HG03039 (cell line): ENCODE results near the gene SRGAP1.
"Not testable (repeated sequence)": the region's sequence is repeated elsewhere in the genome, so short reads cannot be mapped to it uniquely, and the experiment has no call there.

Source experiments
- ATAC-seq: cut with Tn5 transposase; IDR thresholded peaks from one replicate; pipeline ENCODE4 v1.9.1; 2021; ENCODE audit warnings: mild to moderate bottlenecking, moderate library complexity; ENCODE audit not compliant: unreplicated experiment

SRGAP1 gene

GRCh38 chr12:63995512-63995911 lies 151.0 kb downstream of the SRGAP1 start:
- no peak for ATAC-seq

DNA sequence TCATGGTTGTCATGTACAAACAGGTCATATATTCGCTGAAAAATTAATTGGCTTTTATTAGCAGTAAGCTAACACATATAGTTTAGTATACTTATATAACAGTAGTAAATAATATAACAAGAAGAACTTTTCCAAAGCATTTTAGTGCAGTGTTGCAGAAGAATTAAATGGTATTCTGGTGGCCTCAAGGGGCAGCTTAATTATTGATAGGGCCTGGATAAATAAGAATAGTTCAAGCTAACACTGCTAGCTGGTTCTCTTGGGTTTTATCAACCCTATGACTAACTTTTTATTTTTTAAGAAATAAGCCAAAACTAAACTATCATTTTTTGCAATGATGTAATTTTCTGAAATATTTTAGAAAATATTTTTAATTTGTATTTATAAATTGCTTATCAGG lies 152.1 kb downstream of the SRGAP1 start:
- ATAC-seq = no peak

DNA sequence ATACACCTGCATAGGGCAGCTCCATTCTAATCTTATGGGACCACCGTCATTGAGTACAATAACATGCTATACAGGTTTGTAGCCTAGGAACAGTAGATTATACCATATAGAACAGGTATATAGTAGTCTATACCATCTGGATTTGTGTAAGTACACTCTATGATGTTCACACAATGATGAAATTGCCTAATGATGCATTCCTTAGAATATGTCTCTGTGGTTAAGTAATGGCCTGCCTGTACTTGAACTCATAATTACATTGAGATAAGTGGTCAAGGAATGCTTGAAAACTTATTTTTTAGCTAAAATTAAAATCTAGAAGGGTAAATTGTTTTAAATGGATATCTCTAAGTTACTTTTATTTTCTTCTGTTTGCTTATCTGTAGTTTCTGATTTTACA lies 152.7 kb downstream of the SRGAP1 start:
- no peak for ATAC-seq

DNA sequence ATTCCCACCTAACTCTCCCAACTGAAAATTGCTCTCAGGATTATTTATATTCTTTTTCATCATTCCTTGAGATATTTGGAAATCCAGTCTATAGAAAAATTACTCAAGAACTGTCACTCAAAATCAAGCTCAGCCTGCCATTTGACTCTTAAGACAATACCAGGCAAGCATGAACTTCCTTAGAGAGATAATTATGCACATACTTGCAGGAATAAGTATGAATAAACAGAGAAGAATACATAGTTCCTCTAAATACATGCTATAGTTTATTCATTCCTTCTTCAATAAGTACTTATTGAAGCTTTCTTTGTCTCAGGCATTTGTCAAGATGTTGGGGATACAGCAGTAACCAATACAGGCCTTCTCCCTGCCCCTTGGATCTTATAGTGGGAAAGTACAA lies 154.1 kb downstream of the SRGAP1 start:
- ATAC-seq = no peak

DNA sequence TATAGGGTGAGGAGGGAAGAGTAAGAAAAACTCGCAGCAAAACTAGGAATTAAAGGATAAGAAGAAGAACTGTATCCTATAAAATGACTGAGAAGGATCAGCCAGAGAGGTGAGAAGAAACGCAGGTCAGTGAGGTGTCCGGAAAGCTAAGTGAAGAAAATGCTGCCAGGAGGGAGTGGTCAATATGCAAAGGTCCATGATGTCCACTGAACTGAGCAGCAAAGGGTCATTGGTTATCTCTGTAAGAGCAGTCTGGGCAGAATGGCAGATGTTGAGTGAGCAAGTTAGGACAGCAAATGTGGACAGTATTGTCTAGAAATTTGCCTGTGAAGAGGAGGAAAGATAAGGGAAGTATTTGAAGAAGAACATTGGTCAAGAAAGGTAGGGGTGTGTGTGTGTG lies 155.4 kb downstream of the SRGAP1 start:
- ATAC-seq = no peak

- ATAC-seq = no peak
These were observed 156.9 kb downstream of the SRGAP1 start for GRCh38 chr12:64001439-64001838.

DNA sequence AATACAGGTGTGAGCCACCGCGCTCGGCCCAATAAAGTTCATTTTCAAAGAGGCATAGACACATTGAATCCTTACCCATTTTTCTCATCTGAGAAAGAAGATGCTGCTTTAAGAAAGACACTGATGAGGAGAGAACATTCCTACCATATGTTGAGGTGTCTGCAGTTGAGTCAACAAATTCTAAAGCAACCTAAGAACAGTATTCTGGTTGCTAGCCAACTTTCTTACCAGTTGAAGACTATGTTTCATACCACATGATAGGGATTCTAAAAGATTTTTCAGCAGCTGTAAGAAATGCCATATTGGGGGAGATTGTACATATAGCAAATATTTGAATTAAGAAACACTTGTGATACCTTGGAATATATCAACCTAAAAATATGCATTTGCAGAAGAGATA lies 160.1 kb downstream of the SRGAP1 start:
- ATAC-seq = no peak

DNA sequence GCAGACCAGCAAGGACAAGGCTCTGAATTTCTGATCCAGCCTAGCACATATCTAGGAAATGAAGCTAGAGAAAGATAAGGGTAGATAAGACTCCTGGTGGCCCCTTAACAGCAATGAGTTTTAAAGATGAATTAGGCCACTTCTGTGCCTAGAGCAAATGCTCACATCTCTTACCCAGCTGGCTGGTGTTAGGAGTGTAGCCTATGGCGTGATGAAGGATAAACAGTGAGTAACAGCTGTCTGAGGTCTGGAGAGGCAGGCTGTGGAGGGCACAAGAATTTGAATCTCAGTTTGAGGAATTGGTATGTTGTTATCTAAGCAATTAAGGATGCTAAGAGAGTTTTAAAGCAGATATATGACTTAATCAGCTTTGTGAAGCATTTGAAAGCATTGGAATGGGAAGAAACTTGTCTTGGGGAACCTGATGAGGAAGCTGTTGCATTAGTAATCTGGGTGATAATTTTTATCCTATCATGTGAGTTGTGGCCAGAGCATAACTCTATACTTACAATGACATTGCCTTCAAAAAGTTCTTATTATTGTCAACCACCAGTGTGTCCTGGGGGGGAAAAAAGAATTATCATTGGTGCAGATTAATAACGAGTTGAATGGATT lies 161.8 kb downstream of the SRGAP1 start:
- no peak for ATAC-seq

GRCh38 chr12:64007853-64008252 lies 163.4 kb downstream of the SRGAP1 start:
- ATAC-seq = no peak

DNA sequence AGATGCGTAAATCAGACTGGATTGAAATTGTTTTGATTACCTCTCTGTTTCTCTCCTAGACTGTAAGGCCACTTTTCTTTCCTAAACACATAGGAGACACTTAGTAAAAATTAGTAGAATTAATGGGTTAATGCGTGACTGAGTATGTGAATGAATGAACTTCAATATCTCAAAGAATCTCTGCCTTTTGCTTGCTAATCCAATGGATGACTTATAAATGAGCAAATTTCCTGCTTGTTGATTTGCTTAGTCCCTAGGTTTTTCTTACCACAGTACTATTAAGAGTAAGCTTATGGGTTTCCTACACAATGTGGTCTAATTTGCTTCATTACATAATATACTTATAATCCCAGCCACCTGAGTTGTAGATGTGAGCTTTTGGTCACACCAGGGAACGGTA lies 164.1 kb downstream of the SRGAP1 start:
- ATAC-seq = no peak

DNA sequence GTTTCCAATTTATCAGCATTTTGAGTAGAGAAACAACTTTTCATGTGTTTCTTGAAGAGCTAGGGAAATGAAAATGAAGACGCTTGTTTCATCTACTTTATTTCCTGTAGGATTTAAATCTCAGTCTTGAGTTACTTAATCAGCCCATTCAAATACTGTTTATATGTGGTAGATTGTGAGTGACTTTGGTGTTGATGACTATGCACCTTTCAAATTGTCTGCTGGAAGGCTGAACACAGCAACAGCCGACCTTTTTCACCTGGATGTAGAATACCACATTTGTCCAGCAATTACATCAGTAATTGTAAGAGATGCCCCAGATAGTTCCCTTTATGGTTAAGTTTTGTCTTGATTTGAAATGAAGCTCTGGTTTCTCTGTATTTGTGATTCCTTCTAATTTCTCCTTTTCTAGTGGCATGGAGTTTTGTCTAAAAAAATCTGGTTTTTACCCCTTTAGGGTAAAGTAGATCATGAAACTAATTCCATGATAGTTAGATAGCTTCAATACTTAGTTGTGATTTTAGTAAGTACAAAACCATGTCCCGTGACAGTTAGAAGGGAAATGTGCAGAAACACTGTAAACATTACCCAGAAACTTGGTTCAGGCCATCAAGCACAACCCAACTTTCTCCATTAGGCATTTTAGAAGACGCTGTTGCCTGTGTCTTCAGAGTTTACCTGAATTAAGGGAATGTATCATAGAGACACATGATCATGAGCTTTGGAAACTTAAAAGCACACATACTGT lies 165.0 kb downstream of the SRGAP1 start:
- ATAC-seq = peak; percentile 27

DNA sequence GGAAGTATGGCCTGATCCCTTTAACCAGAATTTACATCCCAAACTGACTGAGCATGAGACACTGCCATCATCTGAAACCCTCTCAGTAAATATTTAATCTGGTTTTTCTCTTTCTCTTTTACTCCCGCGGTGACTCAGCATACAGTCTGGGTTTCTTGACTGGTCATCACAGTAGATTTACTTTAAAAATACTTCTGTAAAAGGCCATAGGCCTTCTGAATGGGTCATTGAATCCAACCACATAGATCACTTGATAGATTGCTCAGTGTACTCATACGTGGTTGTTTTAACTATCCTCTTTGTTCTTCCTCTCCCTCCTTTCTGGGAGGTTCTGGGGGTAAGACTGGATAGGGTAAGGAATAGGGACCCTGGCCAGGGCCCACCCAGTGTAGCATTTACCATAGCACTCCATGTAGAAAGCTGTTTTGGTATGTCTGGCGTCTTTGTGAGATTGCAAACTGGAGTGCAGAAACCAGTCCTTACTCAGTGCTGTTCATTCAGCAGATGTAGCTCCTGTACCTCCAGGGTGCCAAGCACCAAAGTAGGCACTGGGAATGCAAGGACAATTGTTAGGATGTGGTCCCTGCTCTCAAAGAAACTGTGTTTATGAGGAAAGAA lies 165.7 kb downstream of the SRGAP1 start:
- peak; percentile 59 for ATAC-seq

DNA sequence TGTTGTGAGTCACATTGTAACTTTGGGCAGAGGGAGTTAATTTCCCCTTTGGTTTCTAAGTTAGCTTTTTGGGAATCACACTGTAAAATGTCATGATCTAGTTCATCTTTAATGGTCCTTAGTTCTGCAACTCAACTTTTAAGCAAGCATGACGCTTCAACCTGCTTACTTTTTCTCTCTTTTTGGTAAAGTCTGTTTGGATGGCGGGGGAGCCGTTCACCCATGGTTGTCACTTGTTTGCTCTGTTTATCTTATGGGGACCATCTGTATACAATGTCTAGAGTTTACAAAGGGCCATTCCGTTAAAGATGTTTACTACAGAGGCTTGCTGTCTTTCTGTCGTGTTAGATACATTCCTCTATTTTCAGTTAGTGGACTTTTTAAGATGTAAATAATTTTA lies 172.0 kb downstream of the SRGAP1 start:
- no peak for ATAC-seq

GRCh38 chr12:64018116-64018515 lies 173.6 kb downstream of the SRGAP1 start:
- not testable (repeated sequence) for ATAC-seq

GRCh38 chr12:64018524-64018923 lies 174.0 kb downstream of the SRGAP1 start:
- ATAC-seq = no peak

GRCh38 chr12:64019101-64019500 lies 174.6 kb downstream of the SRGAP1 start:
- ATAC-seq = no peak

DNA sequence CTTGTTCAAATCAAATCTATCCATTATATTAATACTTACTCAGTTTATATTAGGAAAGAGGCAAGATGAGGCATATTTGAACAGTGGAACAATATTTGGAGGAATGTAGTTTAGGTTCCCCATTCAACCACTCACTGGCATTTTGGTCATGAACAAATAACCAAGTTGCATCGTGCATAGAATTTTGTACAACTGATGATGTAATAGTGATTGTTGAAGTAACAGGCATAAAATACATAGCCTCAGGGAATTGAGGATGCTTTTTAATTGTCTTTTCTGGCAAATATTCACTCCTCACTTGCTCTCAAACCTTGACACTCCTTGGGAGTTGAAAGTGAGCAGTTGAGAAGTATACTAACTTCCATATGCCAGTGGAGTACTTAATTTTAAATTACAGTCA lies 175.2 kb downstream of the SRGAP1 start:
- ATAC-seq = no peak

DNA sequence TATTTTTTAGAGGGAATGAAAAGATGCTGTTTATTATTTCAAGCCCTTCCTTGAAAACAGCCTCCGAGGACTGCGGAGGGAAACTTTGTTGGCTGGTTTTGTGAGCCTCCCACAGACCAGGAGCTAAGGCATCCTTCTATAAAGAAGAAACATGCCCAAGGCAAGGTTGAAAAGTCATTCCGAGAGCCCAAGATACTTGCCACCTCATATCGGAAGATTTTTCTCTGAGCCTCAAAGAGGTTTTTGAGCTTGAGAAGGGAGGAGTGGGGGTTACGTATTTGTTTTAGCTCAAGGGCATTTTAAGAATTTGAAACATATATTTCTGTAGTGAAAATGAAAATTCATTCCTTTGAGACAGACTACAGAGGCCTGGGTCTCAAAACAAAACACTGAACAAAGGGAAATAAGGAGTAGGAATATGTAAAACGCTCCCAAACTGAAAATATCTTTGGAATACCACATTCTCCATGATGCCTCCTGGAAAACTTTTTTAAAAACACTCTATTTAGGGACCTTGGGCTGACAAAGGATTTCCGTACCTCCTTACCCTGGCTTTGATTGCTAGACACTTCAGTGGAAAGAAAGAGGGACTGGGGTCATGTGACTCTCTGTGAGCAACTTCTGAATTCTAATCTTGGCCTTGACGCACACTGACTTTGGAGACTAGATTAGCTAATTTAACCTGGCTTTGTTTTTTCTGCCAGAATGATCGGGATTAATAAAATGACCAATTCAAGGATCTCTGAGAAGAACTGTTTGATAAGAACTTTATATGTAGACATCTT lies 180.9 kb downstream of the SRGAP1 start:
- no peak for ATAC-seq

- ATAC-seq = no peak
These were observed 182.8 kb downstream of the SRGAP1 start for GRCh38 chr12:64027311-64027710.

GRCh38 chr12:64028541-64028940 lies 184.0 kb downstream of the SRGAP1 start:
- no peak for ATAC-seq

DNA sequence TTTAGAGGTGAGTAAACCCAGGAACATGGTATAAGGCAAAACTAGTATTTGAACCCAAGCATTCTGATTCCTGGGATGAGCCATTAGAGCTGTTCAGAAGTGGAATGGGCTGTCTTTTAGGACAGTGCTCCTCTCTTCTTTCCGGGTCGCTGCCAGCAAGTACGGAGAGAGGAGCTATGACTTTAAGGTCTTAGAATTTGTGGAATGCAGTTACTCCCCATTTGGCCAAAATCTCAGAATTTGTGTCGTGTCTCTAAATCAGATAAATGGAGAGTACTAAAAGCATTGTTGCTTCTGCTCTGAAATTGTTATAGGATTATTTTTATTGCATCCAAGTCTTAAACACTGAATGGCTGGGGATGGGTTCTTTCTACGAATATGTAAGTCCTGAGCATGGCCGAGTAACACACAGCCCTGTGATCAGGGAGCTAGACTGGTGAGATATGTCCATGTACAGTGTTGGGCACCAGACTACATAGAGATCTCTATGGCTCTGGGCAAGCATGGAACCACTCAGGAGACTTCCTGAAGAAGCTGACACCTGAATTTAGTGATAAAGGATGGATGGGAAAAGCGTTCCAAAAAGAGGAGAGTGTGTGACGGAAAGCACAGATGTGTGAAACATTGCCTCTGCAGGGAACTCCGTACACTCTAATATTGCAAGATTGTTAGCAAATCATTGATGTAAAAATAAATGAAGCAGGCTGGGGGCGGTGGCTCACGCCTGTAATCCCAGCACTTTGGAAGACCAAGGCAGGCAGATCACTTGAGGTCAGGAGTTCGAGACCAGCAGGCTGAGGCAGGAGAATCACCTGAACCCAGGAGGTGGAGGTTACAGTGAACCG lies 184.7 kb downstream of the SRGAP1 start:
- ATAC-seq = no peak
